HG02973 (cell line): Measurements from ENCODE around the gene GPR152.
"Not testable (repeated sequence)": the region's sequence is repeated elsewhere in the genome, so short reads cannot be mapped to it uniquely, and the experiment has no call there.

Source experiments
- ATAC-seq: cut with Tn5 transposase; IDR thresholded peaks from one replicate; pipeline ENCODE4 v1.9.1; 2021; ENCODE audit warnings: moderate library complexity; ENCODE audit not compliant: unreplicated experiment

GPR152 gene

GRCh38 chr11:67428052-67429001 lies 24.2 kb downstream of the GPR152 start, which contains the start of gene RPS6KB2:
RPS6KB2 (plus strand) TSS chr11:67428494; CDS start chr11:67428546, 52 bp downstream.
- peak; percentile 73 for ATAC-seq

DNA sequence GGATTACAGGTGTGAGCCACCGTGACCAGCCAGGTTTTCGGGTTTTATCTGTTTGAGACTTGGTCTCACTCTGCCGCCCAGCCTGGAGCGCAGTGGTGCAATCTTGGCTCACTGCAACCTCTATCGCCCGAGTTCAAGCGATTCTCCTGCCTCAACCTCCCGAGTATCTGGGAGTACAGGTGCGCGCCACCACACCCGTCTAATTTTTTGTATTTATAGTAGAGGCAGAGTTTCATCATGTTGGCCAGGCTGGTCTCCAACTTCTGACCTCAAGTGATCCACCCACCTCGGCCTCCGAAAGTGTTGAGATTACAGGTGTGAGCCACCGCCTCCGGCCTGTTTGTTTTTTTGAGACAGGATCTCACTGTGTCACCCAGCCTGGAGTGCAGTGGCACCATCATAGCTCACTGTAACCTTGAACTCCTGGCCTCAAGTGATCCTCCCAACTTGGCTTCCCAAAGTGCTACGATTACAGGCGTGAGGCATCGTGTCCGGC lies 25.1 kb downstream of the GPR152 start:
- ATAC-seq, result not testable (repeated sequence)

DNA sequence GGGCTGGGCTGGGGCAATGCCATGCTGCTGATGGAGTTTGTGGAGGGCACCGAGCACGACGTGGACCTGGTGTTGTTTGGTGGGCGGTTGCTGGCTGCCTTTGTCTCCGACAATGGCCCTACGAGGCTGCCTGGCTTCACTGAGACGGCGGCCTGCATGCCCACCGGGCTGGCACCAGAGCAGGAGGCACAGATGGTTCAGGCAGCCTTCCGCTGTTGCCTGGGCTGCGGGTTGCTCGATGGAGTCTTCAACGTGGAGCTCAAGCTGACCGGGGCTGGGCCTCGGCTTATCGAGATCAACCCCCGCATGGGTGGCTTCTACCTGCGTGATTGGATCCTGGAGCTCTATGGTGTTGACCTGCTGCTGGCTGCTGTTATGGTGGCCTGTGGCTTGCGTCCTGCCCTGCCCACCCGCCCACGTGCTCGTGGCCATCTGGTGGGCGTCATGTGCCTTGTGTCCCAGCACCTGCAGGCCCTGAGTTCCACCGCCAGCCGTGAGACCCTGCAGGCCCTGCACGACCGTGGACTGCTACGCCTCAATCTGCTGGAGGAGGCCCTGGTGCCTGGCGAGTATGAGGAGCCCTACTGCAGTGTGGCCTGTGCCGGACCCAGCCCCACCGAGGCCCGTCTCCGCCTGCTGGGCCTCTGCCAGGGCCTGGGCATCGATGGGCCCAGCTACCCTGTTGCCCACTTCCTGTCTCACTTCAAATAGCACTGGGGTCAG lies 28.5 kb downstream of the GPR152 start:
- no peak for ATAC-seq

DNA sequence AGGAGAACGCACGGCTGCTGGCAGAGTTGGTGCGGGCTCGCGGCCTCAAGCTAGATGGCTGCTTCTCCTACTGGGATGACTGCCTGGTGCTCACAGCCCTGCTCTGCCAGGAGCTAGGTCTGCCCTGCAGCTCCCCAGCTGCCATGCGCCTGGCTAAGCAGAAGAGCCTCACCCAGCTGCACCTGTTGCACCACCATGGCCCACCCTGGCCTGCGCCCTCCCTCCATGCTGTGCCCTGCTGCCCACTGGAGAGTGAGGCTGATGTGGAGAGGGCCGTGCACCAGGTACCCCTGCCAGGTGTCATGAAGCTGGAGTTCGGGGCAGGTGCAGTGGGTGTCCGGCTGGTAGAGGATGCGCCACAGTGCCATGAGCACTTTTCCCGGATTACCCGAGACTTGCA lies 29.1 kb downstream of the GPR152 start:
- no peak for ATAC-seq

DNA sequence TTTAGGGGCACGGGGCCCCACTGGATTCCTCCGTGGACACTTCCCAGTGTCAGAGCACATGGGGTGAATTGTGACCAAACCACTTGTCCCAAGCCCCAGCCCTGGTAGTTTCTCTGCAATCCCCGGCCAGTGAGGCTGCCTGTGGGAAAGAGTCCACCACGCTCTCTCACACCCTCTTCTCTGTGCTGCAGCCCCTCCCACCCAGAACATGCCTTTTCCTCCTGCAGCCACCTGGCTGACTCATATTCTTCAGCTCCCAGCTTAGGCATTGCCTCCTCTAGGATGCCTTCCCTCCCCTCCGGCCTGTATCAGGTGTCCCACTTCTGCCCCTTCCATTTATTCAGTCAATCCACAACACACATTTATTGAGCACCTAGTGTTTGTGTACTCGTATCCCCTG lies 29.6 kb downstream of the GPR152 start:
- ATAC-seq, result no peak

DNA sequence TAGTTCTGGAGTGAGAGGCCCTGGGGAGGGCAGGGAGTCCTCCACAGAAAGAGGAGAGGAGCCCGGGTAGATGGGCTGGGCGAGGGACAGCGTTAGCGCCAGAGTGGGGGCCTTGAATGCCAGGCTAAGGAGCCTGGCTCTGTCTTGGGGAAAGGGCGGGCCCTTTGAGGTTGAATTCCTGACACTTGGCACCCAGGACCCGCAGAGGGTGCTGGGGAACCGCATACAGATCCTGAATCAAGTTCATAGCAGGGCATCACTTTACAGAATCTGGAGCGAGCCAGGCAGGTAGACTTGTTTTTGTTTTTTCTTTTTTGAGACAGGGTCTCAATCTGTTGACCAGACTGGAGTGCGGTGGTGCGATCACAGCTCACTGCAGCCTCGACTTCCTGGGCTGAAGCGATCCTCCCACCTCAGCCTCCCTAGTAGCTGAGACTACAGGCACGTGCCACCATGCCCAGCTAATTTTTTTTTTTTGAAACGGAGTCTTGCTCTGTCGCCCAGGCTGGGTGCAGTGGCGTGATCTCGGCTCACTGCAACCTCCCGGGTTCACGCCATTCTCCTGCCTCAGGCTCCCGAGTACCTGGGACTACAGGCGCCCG lies 31.0 kb downstream of the GPR152 start:
- ATAC-seq, result no peak

GRCh38 chr11:67420646-67421429 lies 31.7 kb downstream of the GPR152 start:
- peak; percentile 64 for ATAC-seq

DNA sequence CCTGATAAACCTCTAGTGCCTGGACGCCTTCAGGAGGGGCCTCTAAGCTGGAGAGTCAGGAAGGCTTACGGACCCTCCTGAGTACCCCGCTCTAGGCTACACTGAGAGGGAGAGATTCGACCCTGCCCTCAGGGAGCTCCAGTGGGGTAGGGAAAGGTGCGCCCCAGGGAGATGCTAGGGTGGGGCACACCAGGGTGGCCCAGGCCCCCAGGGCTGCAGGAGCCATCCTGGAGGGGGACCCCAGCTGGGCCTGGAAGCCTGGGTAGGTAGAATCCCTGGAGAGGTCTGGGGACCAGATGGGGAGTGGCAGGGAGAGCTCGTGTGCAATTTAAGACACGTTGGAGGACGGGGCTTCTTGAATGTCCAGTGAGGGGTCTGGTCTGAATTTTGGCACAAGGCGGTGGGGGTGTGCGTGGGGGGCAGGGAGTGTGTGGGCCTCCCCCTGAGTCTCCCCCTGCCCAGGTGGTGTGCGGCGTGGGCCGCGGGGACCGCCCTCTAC lies 32.3 kb downstream of the GPR152 start:
- no peak for ATAC-seq

GRCh38 chr11:67419325-67420049 lies 33.0 kb downstream of the GPR152 start:
- no peak for ATAC-seq

DNA sequence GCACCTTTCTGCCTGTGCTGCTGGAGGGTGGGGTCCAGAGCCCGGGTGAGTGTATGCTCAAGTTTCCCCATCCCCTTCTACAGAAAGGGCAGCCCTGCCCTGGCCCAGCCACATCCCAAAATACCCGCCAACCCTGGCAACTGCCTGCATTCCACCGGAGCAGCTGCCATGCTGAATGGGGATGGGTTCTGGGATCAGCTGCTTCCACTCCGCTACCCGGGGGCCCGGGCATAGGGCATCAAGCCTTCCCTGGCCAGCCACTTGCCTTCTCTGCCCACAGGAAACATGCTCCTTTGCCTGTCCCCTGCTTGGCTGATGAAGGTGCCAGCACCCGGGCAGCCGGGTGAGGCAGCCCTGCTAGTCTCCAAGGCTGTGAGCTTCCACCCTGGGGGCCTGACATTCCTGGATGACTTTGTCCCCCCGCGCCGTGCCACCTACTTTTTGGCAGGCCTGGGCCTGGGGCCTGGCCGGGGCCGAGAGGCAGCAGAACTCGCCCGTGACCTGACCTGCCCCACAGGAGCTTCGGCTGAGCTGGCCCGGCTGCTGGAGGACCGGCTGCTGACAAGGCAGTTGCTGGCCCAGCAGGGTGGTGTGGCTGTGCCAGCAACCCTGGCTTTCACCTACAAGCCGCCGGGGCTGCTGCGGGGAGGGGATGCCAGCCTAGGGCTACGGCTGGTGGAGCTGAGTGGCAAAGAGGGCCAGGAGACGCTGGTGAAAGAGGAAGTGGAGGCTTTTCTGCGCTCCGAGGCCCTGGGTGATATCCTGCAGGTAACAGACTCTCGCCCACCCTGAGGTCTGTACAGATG lies 33.9 kb downstream of the GPR152 start:
- no peak for ATAC-seq

- ATAC-seq, result no peak
Measured at GRCh38 chr11:67417425-67417824, 35.1 kb downstream of the GPR152 start.

DNA sequence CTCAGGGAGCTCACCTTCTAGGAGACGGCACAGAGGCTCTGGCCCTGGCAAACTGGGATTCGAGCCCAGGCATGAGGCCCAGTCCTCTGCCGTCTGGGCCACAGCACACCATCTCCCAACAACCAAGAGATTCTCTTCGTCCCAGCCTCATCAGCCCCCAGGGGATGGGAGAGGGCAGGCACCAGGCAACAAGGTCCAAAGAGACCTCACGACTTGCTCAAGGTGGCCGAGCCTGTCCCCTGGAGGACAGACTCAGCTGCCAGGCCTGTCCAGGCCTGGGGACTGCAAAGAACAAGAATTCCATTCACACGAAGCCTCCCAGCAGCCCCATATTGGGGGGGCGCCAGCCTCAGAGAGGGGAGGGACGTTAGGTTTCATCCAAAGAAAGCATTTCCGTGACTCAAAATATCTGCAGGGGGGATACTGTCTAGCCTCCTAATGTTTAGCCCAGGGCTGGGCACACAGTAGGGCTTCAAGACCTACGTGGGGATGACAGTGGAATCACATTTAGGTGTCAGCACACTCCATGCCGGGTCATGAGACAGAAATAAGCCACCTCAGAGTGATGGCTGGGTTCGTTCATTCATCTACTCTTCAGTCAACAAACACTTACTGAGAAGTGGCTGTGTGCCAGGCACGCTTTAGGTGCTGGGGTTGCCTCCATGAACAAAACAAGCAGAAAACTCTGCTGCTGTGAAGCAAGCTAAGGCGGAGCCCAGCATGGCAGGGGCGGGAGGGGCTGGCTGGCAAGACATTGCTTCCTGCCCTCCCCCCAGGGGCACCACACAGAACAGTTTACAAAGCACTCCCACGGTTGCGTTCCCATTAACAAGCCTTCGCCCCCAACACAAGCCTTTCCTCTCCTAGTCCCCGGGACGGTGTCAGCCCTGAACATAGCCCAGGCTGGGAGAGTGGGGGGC lies 35.9 kb downstream of the GPR152 start:
- no peak for ATAC-seq

DNA sequence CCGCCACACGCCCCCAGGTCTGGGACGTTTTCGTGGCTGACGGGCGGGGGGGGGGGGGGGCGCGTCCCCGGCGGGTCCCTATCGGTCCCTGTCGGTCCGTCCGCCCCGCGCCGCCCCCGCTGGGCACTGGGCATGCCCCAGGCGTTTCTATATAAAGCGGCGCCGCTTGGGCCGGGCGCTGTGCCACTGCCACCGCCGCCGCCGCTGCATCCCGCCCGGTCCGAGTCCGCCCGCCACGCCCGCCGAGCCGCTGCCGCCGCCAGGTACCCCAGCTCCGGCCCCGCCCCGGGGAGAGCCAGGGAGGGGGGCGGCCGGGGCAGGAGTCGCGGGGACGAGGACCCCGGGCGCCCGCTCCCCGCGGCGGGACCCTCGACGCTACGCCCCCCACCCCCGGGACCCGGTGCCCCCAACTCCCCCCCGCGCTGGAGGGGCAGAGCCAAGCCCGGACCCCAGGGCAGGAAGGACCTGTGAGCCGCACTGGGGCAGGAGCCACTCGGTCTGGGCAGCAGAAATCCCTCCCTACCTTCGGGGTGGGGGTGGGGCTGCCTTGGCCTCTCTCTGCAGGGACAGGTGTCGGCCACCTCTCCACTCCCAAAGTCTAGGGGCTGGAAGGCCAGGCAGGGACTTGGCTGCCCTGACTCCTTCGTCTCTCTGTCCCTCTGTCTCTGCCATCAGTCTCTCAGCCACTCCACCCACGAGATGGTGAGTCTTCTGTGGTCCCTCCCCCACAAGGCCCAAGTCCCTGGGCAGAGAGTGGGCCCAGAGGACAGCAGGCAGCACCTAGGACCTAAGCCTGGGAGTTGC lies 36.8 kb downstream of the GPR152 start, which contains the start of gene CARNS1:
CARNS1 (plus strand) TSS at position 178 of the 804 bp plus-strand sequence; CDS start at position 700, 522 bp downstream.
- no peak for ATAC-seq

- ATAC-seq, result no peak
Measured at GRCh38 chr11:67413266-67413849, 39.2 kb downstream of the GPR152 start.

DNA sequence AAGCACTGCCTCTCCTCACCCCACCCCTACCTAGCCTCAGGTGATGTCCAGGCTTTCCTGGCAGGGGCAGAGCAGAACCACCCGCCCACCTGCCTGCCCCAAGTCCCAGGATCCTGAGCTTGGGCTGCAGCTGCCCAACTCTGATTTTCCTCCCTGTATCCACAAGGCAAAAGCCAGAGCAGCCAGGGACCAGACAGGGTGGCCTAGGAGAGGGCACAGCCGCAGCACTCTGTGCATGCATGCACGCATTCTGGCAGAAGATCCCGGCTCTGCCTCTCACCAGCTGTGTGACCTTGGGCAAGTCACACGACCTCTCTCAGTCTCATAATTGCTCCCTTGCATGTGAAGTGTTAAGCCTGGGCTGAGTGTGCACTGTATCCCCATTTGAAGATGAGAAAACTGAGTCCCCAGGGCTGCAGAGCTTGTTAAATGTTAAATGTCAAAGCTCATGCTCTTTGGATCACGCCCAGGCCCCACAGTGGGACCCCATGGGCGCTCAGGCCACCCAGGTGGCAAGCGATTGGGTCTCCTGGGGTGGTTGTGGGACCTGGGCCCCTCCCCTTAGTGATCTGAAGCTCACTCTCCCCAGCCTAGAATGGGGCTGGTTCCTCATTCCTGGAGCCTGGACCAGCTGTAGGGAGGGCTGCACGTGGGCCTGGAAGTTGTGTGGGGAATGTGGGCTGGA lies 39.9 kb downstream of the GPR152 start:
- ATAC-seq, result no peak

DNA sequence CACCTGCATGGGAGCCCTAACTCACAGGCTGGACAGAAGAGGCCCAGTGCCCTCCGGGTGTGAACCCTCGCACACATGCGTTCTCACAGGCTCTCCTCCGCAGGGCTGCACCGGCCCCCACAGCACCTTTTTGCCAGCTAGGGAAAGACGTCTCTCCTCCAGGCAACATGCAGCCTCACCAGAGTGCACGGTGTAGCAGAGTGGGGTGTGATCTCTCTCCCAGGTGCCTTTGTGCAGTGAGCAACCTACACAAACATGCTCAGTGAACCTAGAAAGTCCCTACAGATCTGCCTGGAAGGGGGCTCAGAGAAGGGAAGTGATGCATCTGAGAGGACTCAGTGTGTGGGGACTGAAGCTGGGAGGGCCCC lies 40.8 kb downstream of the GPR152 start:
- no peak for ATAC-seq
